Measurements from ENCODE around the gene PLK3. TPM values are rescaled to one million over a fixed set of nuclear protein-coding genes. Genes with fewer than 3 reads are reported as not detected.

Gene PLK3
- total and polyA plus RNA-seq, 2 of the 4 experiments (the other 2 are of a cell fraction): 15.8 to 51.6 TPM

- Histone ChIP-seq H4K8ac (ENCODE audit: low read depth in 2 of 2, low read length in 2 of 2) (no peak overlapping the region), H3K4me3 (ENCODE audit: insufficient read depth, low read depth, low read length) (no peak overlapping the region), H3K9me1 (ENCODE audit: insufficient read depth, low read length) (peaks cover 3% of the 10 kb centered on the region; the same call in 1 of the 2 replicates), H3K36me3 (ENCODE audit: control insufficient read depth, insufficient read depth, low read length) (no peaks in the 10 kb centered on the region), H3K9ac (ENCODE audit: low read depth, low read length) (no peak overlapping the region), H2BK15ac (ENCODE audit: low read depth, low read length) (no peak overlapping the region), H3K27ac (ENCODE audit: insufficient read depth, low read length) (no peak overlapping the region), H2BK5ac (ENCODE audit: low read depth, low read length, poor library complexity, severe bottlenecking) (no peak overlapping the region), H3K79me1 (ENCODE audit: low read depth in 1 of 2, low read length in 2 of 2) (no peaks in the 10 kb centered on the region; a peak in 1 of 4 replicates), H4K91ac (ENCODE audit: insufficient read depth, low read depth, low read length) (no peak overlapping the region), H2AK5ac (ENCODE audit: low read depth, low read length) (no peak overlapping the region), H4K20me1 (ENCODE audit: insufficient read depth, low read length) (peaks cover 8% of the 10 kb centered on the region; the same call in 1 of the 2 replicates), H3K23ac (ENCODE audit: low read depth, low read length) (no peak overlapping the region), H2AK9ac (replicated peaks; ENCODE audit: low read depth, low read length, poor library complexity) (no peak overlapping the region), H3K4me2 (ENCODE audit: low read depth, low read length) (no peak overlapping the region), H3K27me3 (ENCODE audit: control insufficient read depth, insufficient read depth, low read length) (no peaks in the 10 kb centered on the region), H3K4me1 (ENCODE audit: control insufficient read depth, insufficient read depth, low read length) (no peaks in the 10 kb centered on the region; the same call in 1 of the 2 replicates), H2AFZ (replicated peaks; ENCODE audit: low read length, poor library complexity) (no peak overlapping the region), H2BK20ac (ENCODE audit: low read depth, low read length) (no peak overlapping the region), H3K14ac (replicated peaks; ENCODE audit: low read depth, low read length) (no peak overlapping the region), H4K5ac (ENCODE audit: low read depth, low read length) (no peak overlapping the region), H3K9me3 (ENCODE audit: control insufficient read depth, insufficient read depth, low read length) (no peaks in the 10 kb centered on the region), H3K56ac (ENCODE audit: extremely low read depth, insufficient read depth, low read length) (no peak overlapping the region), H3K4ac (ENCODE audit: low read depth, low read length) (no peak overlapping the region), H3K18ac (ENCODE audit: low read depth, low read length) (no peak overlapping the region), H2BK120ac (ENCODE audit: low read depth, low read length) (no peak overlapping the region)
- in situ Hi-C loops (cut with MboI; ENCODE audit: low sequenced_read_pairs): no loop called here
- ChIA-PET POLR2A (ENCODE audit: unreplicated experiment) (interaction anchor here (0.6 to 1.1 kb wide), 2 partner anchors 22 to 54 kb away, joined by 3 to 5 read pairs; partner anchors contain the start of gene PLK3), CTCF (no interaction called here)
- no peak for ATAC-seq (ENCODE audit: low read depth)
- intact Hi-C loops (cut with micrococcal nuclease): no loop called here
- dilution Hi-C loops (cut with HindIII; ENCODE audit: low sequenced_read_pairs, unreplicated experiment): no loop called here
- WGBS, 2 experiments (ENCODE audit: extremely low coverage in 2 of 2, insufficient read length in 1 of 2): no CpG with 5 or more reads among the region's 6 CpGs
- DNase-seq: no peak
- BruUV-seq (replicated peaks): no TSS peak
- TF ChIP-seq POLR2A (IDR thresholded peaks at IDR 0.05; ENCODE audit: low read depth, low read length): 0 out of 2 replicates have a peak, but pooled peaks have one; percentile 32
- no peak for TF ChIP-seq SMC3 (IDR thresholded peaks at IDR 0.05; ENCODE audit: low read depth, low read length)
These were observed 22.0 kb downstream of the PLK3 start for GRCh38 chr1:44822131-44822701.
